GM18861 (cell line): ENCODE data around the gene ANKRD34A.

Experiments
- ATAC-seq: cut with Tn5 transposase; IDR thresholded peaks from one replicate; pipeline ENCODE4 v1.9.1; 2021; ENCODE audit not compliant: unreplicated experiment

ANKRD34A gene

GRCh38 chr1:145964328-145965118 lies at the start of gene ANKRD34A, which contains the start of gene POLR3GL:
Gene ANKRD34A, minus strand, starts transcription at chr1:145964575. Its CDS starts 2,816 bp downstream, at chr1:145961759.
Gene POLR3GL, plus strand, starts transcription at chr1:145964690. Its CDS starts 10,176 bp downstream, at chr1:145974866.
- ATAC-seq: peak; percentile 81

GRCh38 chr1:146013559-146013922 lies 49.2 kb upstream of the ANKRD34A start:
- no peak for ATAC-seq

- ATAC-seq: no peak
These were observed 48.6 kb upstream of the ANKRD34A start for GRCh38 chr1:146012703-146013558.

- no peak for ATAC-seq
These were observed 45.9 kb upstream of the ANKRD34A start for GRCh38 chr1:146010126-146010738.

GRCh38 chr1:146007489-146008133 lies 43.2 kb upstream of the ANKRD34A start:
- ATAC-seq: no peak

GRCh38 chr1:146001709-146002108 lies 37.3 kb upstream of the ANKRD34A start:
- ATAC-seq: no peak

GRCh38 chr1:145999321-146000024 lies 35.1 kb upstream of the ANKRD34A start:
- no peak for ATAC-seq

GRCh38 chr1:145997718-145998023 lies 33.3 kb upstream of the ANKRD34A start:
- ATAC-seq: no peak

GRCh38 chr1:145997016-145997717 lies 32.8 kb upstream of the ANKRD34A start:
- no peak for ATAC-seq

- ATAC-seq: peak; percentile 82
These were observed 32.1 kb upstream of the ANKRD34A start, which contains the start of gene TXNIP for GRCh38 chr1:145996433-145997015. Gene TXNIP, minus strand, starts transcription at chr1:145996579. Its CDS starts 313 bp downstream, at chr1:145996266.

GRCh38 chr1:145995964-145996432 lies 31.6 kb upstream of the ANKRD34A start:
- no peak for ATAC-seq

GRCh38 chr1:145995148-145995881 lies 30.9 kb upstream of the ANKRD34A start:
- ATAC-seq: no peak

- ATAC-seq: no peak
These were observed 30.2 kb upstream of the ANKRD34A start for GRCh38 chr1:145994391-145995120.

GRCh38 chr1:145993618-145994390 lies 29.4 kb upstream of the ANKRD34A start:
- no peak for ATAC-seq

GRCh38 chr1:145992958-145993617 lies 28.7 kb upstream of the ANKRD34A start:
- ATAC-seq: no peak

GRCh38 chr1:145992502-145992936 lies 28.1 kb upstream of the ANKRD34A start:
- ATAC-seq: no peak
